Measurements from ENCODE around the gene NKAP. TPM values are rescaled to one million over a fixed set of nuclear protein-coding genes. Genes with fewer than 3 reads are reported as not detected.
"Not testable (repeated sequence)": the region's sequence is repeated elsewhere in the genome, so short reads cannot be mapped to it uniquely, and the experiment has no call there.

The NKAP gene
- 8.1 TPM for polyA plus RNA-seq (2012; ENCODE audit: missing spikeins)

DNA sequence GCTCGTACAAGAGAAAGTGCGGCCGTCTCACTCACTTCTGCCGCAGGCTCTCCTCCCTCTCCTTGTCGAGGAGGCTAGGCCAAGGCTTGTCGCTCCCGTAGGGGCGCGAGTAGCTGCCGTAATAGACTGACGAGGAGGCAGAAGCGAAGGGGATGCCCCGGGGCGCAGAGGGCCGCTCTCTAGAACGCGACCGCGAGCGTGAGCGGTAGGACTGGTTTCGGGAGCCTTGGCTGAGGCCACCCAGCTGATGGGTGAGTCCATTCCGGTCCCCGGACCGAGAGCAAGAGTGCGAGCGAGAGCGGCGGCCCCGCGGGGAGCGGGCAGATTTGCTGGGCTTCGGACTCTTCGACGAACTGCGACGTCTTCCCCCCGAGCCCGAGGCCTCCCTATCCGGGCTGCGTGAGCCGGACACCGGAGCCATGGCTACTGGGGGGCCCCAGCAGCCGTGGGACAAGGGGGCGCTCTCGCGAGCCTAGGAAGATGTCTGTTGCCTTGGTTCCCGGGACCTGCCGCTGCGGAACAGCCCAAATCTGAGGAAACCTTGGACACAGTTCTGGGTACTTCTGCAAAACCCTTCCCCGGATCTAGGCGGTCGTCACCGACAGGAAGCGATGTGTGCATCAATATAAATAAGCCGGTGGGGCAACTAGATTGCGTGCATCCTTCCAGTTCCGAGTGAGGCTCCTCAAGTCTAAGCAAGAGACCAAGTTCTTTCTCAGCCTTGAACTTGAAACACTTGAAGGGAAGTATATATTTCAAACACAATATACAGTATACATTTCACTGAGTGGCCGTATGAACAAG is at the start of gene NKAP:
Gene NKAP (minus strand): TSS at position 567 of the 804 bp plus-strand sequence. CDS start 146 bp downstream, at position 421.
- FAIRE-seq (peak; percentile 94), DNase-seq (ENCODE audit: insufficient read length) (peak; percentile 50)
- TF ChIP-seq POLR2AphosphoS5 (IDR thresholded peaks at IDR 0.05; ENCODE audit: low read depth, low read length) (0 out of 2 replicates have a peak, but pooled peaks have one; percentile 34), TAF1 (IDR thresholded peaks at IDR 0.05; ENCODE audit: borderline replicate concordance, low read depth, low read length) (peak; percentile 54; the same call in 1 of the 2 replicates), POLR2A (IDR thresholded peaks at IDR 0.05; ENCODE audit: low read depth, low read length) (peak; percentile 55; the same call in 1 of the 2 replicates)

DNA sequence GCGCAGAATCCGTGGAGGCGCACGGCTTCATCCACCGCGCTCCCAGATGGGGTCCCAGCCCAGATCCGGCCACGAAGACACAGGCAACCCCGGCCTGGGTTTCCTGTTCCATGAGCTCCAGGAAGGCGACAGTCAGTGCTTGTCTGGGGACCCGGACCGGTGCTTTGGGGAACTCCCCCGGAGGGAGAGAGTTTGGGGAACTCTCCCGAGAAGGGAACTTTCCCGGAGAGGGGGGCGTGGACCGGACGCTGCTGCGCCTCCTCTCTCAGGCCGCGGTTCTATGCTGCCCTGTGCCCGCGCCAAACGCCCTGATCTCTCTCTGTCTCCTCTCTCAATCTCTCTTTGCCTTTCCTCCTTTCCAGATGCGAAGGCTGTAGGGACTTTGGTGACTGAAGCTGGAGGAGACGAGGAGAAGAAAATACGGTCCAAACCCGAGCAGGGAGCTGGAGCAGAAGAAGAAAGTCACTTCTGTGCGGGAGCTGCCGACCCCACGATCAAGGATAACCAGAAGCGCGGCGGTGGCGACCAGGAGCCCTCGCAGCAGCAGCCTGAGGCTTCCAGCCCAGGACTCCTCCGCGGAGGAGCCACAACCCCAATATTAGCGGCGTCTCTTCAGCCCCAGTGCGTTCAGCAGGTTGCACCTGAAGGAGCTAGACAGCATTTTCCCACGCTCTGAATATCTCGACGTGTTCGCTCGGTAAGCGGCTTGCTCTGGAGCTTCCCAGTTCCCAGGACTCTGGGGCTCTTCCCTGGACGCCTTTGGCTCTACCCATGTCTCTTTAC is 47.6 kb upstream of the NKAP start:
- no peak for TF ChIP-seq POLR2AphosphoS5 (IDR thresholded peaks at IDR 0.05; ENCODE audit: low read depth, low read length)
- FAIRE-seq (no peak), DNase-seq (ENCODE audit: insufficient read length) (no peak)

DNA sequence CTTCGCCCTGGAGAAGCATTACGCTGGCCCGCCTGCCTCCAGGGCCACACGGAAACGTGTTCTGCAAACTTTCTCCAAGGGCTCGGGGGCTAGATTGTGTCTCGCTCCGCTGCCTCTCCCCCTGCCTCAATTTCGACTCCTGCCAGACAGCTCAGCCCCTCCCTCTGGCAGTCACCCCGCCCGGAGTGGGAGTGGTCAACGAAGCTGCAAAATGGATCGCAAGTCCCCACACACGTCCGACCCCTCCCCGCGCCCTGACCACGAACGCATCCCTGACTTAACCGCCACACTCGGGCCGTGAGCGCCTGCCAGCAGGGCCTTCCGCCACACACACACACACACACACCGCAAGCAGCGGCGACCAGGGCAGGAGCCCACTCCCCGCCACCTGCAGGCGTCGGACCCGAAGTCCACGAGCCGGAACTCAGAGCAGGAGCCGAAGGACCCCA is 47.0 kb upstream of the NKAP start:
- no peak for FAIRE-seq
- DNase-seq (ENCODE audit: insufficient read length), result no peak
- TF ChIP-seq POLR2AphosphoS5 (IDR thresholded peaks at IDR 0.05; ENCODE audit: low read depth, low read length) (no peak), POLR2A (IDR thresholded peaks at IDR 0.05; ENCODE audit: low read depth, low read length) (no peak), TAF1 (IDR thresholded peaks at IDR 0.05; ENCODE audit: borderline replicate concordance, low read depth, low read length) (no peak)

- DNase-seq (ENCODE audit: insufficient read length) (no peak), FAIRE-seq (no peak)
- TF ChIP-seq POLR2AphosphoS5 (IDR thresholded peaks at IDR 0.05; ENCODE audit: low read depth, low read length) (no peak), TAF1 (IDR thresholded peaks at IDR 0.05; ENCODE audit: borderline replicate concordance, low read depth, low read length) (no peak), POLR2A (IDR thresholded peaks at IDR 0.05; ENCODE audit: low read depth, low read length) (no peak)
Measured at GRCh38 chrX:119989905-119990555, 46.5 kb upstream of the NKAP start.

DNA sequence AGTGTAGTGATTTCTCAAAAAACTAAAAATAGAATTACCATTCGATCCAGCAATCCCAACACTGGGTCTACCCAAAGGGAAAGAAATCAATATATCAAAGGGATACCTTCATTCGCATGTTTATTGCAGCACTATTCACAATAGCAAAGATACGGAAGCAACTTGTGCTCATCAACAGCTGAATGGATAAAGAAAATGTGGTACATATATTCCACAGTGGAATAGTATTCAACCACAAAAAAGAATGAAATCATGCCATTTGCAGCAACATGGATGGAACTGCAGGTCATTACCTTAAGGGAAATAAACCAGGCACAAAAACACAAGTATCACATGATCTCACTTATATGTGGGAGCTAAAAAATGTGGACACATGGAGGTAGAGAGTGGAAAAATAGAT is 42.7 kb upstream of the NKAP start:
- no peak for FAIRE-seq
- no peak for TF ChIP-seq POLR2A (IDR thresholded peaks at IDR 0.05; ENCODE audit: low read depth, low read length)
- TF ChIP-seq TAF1 (IDR thresholded peaks at IDR 0.05; ENCODE audit: borderline replicate concordance, low read depth, low read length), result no peak
- TF ChIP-seq POLR2AphosphoS5 (IDR thresholded peaks at IDR 0.05; ENCODE audit: low read depth, low read length), result no peak
- DNase-seq (ENCODE audit: insufficient read length), result no peak

DNA sequence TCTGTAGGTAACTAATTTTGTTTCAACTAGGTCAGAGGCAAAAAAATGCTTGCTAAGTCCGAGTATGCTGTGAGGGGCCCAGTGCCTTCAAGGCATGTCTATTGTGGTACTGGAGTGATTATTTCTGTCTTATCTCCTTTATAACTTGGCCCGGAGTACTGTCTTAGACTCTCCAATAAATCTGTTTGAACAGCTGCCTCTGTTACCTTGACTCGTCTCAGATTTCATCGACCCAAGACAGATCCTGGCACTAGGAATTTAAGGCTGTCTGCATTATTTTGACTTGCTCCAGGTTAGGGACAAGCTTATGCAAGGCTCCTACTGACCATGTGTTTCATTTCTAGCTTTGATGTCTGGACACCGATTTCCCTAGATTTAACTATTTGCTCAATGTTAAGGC is 41.1 kb upstream of the NKAP start:
- DNase-seq (ENCODE audit: insufficient read length) (no peak), FAIRE-seq (no peak)
- TF ChIP-seq POLR2A (IDR thresholded peaks at IDR 0.05; ENCODE audit: low read depth, low read length), result no peak
- no peak for TF ChIP-seq POLR2AphosphoS5 (IDR thresholded peaks at IDR 0.05; ENCODE audit: low read depth, low read length)
- TF ChIP-seq TAF1 (IDR thresholded peaks at IDR 0.05; ENCODE audit: borderline replicate concordance, low read depth, low read length), result no peak

GRCh38 chrX:119983494-119983893 is 39.9 kb upstream of the NKAP start:
- FAIRE-seq, result no peak
- DNase-seq (ENCODE audit: insufficient read length), result no peak
- TF ChIP-seq TAF1 (IDR thresholded peaks at IDR 0.05; ENCODE audit: borderline replicate concordance, low read depth, low read length), result no peak
- TF ChIP-seq POLR2AphosphoS5 (IDR thresholded peaks at IDR 0.05; ENCODE audit: low read depth, low read length), result no peak
- TF ChIP-seq POLR2A (IDR thresholded peaks at IDR 0.05; ENCODE audit: low read depth, low read length), result no peak

- FAIRE-seq, result no peak
- TF ChIP-seq TAF1 (IDR thresholded peaks at IDR 0.05; ENCODE audit: borderline replicate concordance, low read depth, low read length), result no peak
- TF ChIP-seq POLR2AphosphoS5 (IDR thresholded peaks at IDR 0.05; ENCODE audit: low read depth, low read length), result no peak
- no peak for TF ChIP-seq POLR2A (IDR thresholded peaks at IDR 0.05; ENCODE audit: low read depth, low read length)
- DNase-seq (ENCODE audit: insufficient read length), result no peak
Measured at GRCh38 chrX:119982145-119982544, 38.6 kb upstream of the NKAP start.

DNA sequence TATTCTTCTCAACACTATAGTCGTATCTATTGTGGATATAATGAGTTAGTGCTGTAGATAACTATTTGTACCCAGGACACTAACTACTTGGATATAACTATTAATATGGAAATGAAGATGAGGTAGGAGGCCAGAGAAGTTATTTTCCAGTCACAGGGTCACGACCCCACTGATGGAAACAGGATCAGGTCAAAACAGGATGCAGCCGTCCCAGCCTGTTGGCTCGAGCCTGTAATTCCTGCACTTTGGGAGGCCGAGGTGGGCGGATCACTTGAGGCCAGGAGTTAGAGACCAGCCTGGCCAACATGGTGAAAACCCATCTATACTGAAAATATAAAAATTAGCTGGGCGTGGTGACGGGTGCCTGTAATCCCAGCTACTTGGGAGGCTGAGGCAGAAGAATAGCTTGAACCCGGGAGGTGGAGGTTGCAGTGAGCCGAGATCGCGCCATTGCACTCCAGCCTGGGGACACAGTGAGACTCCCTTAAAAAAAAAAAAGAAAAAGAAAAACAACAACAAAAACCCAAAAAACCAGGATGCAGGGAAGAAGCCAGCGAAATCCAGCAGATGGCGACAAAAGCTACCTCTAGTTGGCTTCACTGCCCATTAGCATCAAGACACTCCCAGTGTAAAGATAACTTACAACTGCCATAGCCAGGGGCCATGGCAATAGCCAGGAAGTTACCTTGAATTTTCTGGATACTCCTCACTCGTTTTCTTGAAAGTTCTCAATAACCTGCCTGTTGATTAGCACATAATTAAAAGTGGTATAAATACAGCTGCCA is 37.9 kb upstream of the NKAP start:
- TF ChIP-seq POLR2A (IDR thresholded peaks at IDR 0.05; ENCODE audit: low read depth, low read length), result no peak
- DNase-seq (ENCODE audit: insufficient read length), result no peak
- FAIRE-seq, result no peak

DNA sequence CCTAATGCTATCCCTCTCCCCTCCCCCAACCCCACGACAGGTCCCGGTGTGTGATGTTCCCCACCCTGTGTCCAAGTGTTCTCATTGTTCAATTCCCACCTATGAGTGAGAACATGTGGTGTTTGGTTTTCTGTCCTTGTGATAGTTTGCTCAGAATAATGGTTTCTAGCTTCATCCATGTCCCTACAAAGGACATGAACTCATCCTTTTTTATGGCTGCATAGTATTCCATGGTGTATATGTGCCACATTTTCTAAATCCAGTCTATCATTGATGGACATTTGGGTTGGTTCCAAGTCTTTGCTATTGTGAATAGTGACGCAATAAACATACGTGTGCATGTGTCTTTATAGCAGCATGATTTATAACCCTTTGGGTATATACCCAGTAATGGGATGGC is 33.6 kb upstream of the NKAP start:
- DNase-seq (ENCODE audit: insufficient read length); FAIRE-seq: not testable (repeated sequence)

- DNase-seq (ENCODE audit: insufficient read length), result no peak
- no peak for FAIRE-seq
- TF ChIP-seq POLR2AphosphoS5 (IDR thresholded peaks at IDR 0.05; ENCODE audit: low read depth, low read length) (no peak), TAF1 (IDR thresholded peaks at IDR 0.05; ENCODE audit: borderline replicate concordance, low read depth, low read length) (no peak), POLR2A (IDR thresholded peaks at IDR 0.05; ENCODE audit: low read depth, low read length) (no peak)
Measured at GRCh38 chrX:119971184-119971583, 27.6 kb upstream of the NKAP start.
